WTC11 (cell line): ENCODE measurements around the gene CACNA1C. TPM values are rescaled to one million over a fixed set of nuclear protein-coding genes. Genes with fewer than 3 reads are reported as not detected.

Experiments
- ATAC-seq: fragments of 200-7000 bp; cut with Tn5 transposase; 2 replicates; pipeline ENCODE4 v1.10.0; 2021; ENCODE audit warnings: mild to moderate bottlenecking, moderate library complexity
- CTCF ChIA-PET: fragments of 300-600 bp; sonication (Branson Sonifier 250); formaldehyde crosslinking; loops from one replicate; lab custom pipeline; 2021; ENCODE audit warnings: antibody characterized with exemption; lab: Charles Lee
- POLR2A ChIA-PET: fragments of 350-600 bp; sonication (Branson Sonifier 250); formaldehyde crosslinking; loops from one replicate; lab custom pipeline; 2021; ENCODE audit warnings: antibody characterized with exemption; lab: Charles Lee
- DNase-seq: peaks from one replicate; pipeline ENCODE4 v3.0.0; 2021; ENCODE audit warnings: low spot score
- H3K27ac Mint-ChIP-seq: 2 replicates; pipeline ENCODE4 v1.8.0; 2021; ENCODE audit warnings: mixed read lengths
- H3K27me3 Mint-ChIP-seq: 2 replicates; pipeline ENCODE4 v1.8.0; 2021; ENCODE audit warnings: low read depth, mild to moderate bottlenecking, moderate library complexity, mixed read lengths
- H3K36me3 Mint-ChIP-seq: 2 replicates; pipeline ENCODE4 v1.8.0; 2021; ENCODE audit warnings: mixed read lengths
- H3K4me1 Mint-ChIP-seq: 2 replicates; pipeline ENCODE4 v1.8.0; 2022; ENCODE audit warnings: mixed read lengths
- H3K4me3 Mint-ChIP-seq: 2 replicates; pipeline ENCODE4 v1.8.0; 2021; ENCODE audit warnings: mild to moderate bottlenecking, moderate library complexity, mixed read lengths
- H3K9me3 Mint-ChIP-seq: 2 replicates; pipeline ENCODE4 v1.8.0; 2021; ENCODE audit warnings: mixed read lengths
- ATF1 ChIP-seq: sonication (generic); formaldehyde crosslinking; IDR thresholded peaks from 2 replicates; pipeline ENCODE4 v1.8.1; 2023; ENCODE audit warnings: mild to moderate bottlenecking, moderate library complexity, missing genetic modification reagents
- ATF3 ChIP-seq: sonication (generic); formaldehyde crosslinking; conservative IDR thresholded peaks from 2 replicates; pipeline ENCODE4 v1.8.1; 2022; ENCODE audit warnings: mild to moderate bottlenecking, missing genetic modification reagents
- E2F4 ChIP-seq: sonication (generic); formaldehyde crosslinking; IDR thresholded peaks from 2 replicates; pipeline ENCODE4 v1.8.1; 2022; ENCODE audit warnings: low read depth, mild to moderate bottlenecking, moderate library complexity, missing genetic modification reagents, borderline replicate concordance
- ELF4 ChIP-seq: sonication (generic); formaldehyde crosslinking; IDR thresholded peaks from 2 replicates; pipeline ENCODE4 v1.8.1; 2022; ENCODE audit warnings: low read depth, mild to moderate bottlenecking, moderate library complexity, missing genetic modification reagents
- ETV6 ChIP-seq: sonication (generic); formaldehyde crosslinking; IDR thresholded peaks from 2 replicates; pipeline ENCODE4 v1.8.1; 2022; ENCODE audit warnings: mild to moderate bottlenecking, missing genetic modification reagents
- FOXP4 ChIP-seq: sonication (generic); formaldehyde crosslinking; IDR thresholded peaks from 2 replicates; pipeline ENCODE4 v1.8.0; 2022; ENCODE audit warnings: mild to moderate bottlenecking, missing genetic modification reagents
- GRHL2 ChIP-seq: fragments of 250-450 bp; sonication (Bioruptor Pico); IDR thresholded peaks from 2 replicates; pipeline ENCODE4 v1.8.0; 2022; ENCODE audit warnings: mild to moderate bottlenecking, moderate library complexity; ENCODE audit not compliant: insufficient replicate concordance, severe bottlenecking
- IRF2 ChIP-seq: sonication (generic); formaldehyde crosslinking; IDR thresholded peaks from 2 replicates; pipeline ENCODE4 v1.8.0; 2022; ENCODE audit warnings: low read depth, missing genetic modification reagents, borderline replicate concordance
- JUN ChIP-seq: sonication (generic); formaldehyde crosslinking; IDR thresholded peaks from 2 replicates; pipeline ENCODE4 v1.8.0; 2023; ENCODE audit warnings: mild to moderate bottlenecking, missing genetic modification reagents
- MXD4 ChIP-seq: fragments of 250-450 bp; sonication (Bioruptor Pico); IDR thresholded peaks from 2 replicates; pipeline ENCODE4 v1.8.0; 2021; ENCODE audit warnings: mild to moderate bottlenecking, moderate library complexity, borderline replicate concordance
- NFYB ChIP-seq: sonication (generic); formaldehyde crosslinking; conservative IDR thresholded peaks from 2 replicates; pipeline ENCODE4 v1.8.0; 2022; ENCODE audit warnings: low read depth, missing genetic modification reagents
- NR2C2 ChIP-seq: sonication (generic); formaldehyde crosslinking; IDR thresholded peaks from 2 replicates; pipeline ENCODE4 v1.8.0; 2022; ENCODE audit warnings: mild to moderate bottlenecking, missing genetic modification reagents
- OVOL2 ChIP-seq: fragments of 250-450 bp; sonication (Bioruptor Pico); IDR thresholded peaks from 2 replicates; pipeline ENCODE4 v1.9.0; 2021; ENCODE audit warnings: mild to moderate bottlenecking, borderline replicate concordance
- SMAD4 ChIP-seq: sonication (generic); formaldehyde crosslinking; IDR thresholded peaks from 2 replicates; pipeline ENCODE4 v1.8.0; 2022; ENCODE audit warnings: mild to moderate bottlenecking, missing genetic modification reagents
- TCF7 ChIP-seq: sonication (generic); formaldehyde crosslinking; IDR thresholded peaks from 2 replicates; pipeline ENCODE4 v1.8.0; 2022; ENCODE audit warnings: mild to moderate bottlenecking, low read depth, missing genetic modification reagents, moderate library complexity
- ZBTB21 ChIP-seq: sonication (generic); formaldehyde crosslinking; IDR thresholded peaks from 2 replicates; pipeline ENCODE4 v1.8.1; 2023; ENCODE audit warnings: mild to moderate bottlenecking, missing genetic modification reagents, borderline replicate concordance
- ZNF121 ChIP-seq: sonication (generic); formaldehyde crosslinking; IDR thresholded peaks from 2 replicates; pipeline ENCODE4 v1.8.0; 2023; ENCODE audit warnings: missing genetic modification reagents
- total RNA-seq: library from RNA; stranded (reverse); gene quantifications from 3 replicates; pipeline ENCODE4 v1.2.3, GENCODE V29; 2021
- TF ChIP-seq, protein P1 (sequence below): sonication (generic); formaldehyde crosslinking; IDR thresholded peaks from 2 replicates; pipeline ENCODE4 v1.8.1; 2023; ENCODE audit warnings: mild to moderate bottlenecking, missing genetic modification reagents, moderate library complexity
- TF ChIP-seq, protein P2 (sequence below): fragments of 250-450 bp; sonication (Bioruptor Pico); conservative IDR thresholded peaks from 2 replicates; pipeline ENCODE4 v1.9.0; 2021; ENCODE audit warnings: mild to moderate bottlenecking
- TF ChIP-seq, protein P3 (sequence below): sonication (generic); formaldehyde crosslinking; IDR thresholded peaks from 2 replicates; pipeline ENCODE4 v1.8.1; 2022; ENCODE audit warnings: mild to moderate bottlenecking, missing genetic modification reagents, moderate library complexity, borderline replicate concordance
- TF ChIP-seq, protein P4 (sequence below): fragments of 250-450 bp; sonication (Bioruptor Pico); IDR thresholded peaks from 2 replicates; pipeline ENCODE4 v1.8.0; 2021; ENCODE audit warnings: mild to moderate bottlenecking
- TF ChIP-seq, protein P5 (sequence below): fragments of 250-450 bp; sonication (Bioruptor Pico); IDR thresholded peaks from 2 replicates; pipeline ENCODE4 v1.9.0; 2021; ENCODE audit warnings: mild to moderate bottlenecking, borderline replicate concordance

The CACNA1C gene
- total RNA-seq, 1 experiment from 2014 or later = 1.7 TPM

DNA sequence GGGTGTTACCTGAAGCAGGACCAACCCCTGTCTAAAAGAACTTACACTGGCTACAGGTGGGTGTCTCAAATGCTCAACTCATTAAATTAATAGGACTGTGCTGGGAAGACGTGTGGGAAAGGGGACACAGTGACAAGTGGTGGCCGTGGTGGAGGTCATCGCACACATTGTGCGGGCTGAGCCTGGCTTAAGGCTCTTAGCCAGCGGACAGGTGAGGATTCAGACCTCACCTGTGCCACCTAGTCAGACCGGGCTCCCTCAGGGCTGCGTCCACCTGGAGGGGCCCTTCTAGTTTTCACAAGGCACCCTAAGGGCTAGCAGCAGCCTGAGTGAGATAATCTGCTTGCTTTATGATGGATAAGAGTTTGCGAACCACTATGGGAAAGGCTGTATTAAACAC, 616.8 kb downstream of the CACNA1C start (continued):
- TF ChIP-seq, protein P1, sequence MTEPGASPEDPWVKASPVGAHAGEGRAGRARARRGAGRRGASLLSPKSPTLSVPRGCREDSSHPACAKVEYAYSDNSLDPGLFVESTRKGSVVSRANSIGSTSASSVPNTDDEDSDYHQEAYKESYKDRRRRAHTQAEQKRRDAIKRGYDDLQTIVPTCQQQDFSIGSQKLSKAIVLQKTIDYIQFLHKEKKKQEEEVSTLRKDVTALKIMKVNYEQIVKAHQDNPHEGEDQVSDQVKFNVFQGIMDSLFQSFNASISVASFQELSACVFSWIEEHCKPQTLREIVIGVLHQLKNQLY (CRISPR knock-in tag) = no peak
- TF ChIP-seq, protein P2, sequence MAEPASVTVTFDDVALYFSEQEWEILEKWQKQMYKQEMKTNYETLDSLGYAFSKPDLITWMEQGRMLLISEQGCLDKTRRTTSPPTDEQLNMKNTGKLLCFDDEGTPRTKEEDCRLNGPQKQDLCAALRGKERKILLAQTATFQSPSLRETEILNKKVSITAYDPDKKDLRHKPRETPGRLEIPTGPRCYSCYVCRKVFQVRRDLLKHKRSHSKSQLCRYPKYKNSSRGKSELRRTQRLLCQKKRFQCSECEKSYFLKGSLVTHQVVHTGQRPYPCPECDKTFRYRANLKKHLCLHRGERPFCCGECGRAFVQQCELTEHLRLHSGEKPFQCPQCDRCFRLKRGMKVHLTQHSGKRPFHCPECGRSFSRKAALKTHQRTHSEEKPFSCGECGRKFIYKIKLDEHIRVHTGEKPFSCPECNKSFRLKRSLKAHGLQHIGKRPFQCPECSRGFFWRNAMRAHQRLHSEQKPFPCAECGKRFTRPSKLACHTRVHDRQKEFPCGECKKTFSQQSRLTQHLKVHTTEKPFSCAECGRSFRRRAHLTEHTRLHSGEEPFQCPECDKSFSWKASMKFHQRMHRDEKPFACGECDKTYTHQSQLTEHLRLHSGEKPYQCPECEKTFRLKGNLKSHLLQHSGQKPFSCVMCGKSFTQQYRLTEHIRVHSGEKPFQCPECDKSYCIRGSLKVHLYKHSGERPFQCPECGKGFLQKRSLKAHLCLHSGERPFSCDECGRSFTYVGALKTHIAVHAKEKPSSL = no peak
- TF ChIP-seq, protein P3, sequence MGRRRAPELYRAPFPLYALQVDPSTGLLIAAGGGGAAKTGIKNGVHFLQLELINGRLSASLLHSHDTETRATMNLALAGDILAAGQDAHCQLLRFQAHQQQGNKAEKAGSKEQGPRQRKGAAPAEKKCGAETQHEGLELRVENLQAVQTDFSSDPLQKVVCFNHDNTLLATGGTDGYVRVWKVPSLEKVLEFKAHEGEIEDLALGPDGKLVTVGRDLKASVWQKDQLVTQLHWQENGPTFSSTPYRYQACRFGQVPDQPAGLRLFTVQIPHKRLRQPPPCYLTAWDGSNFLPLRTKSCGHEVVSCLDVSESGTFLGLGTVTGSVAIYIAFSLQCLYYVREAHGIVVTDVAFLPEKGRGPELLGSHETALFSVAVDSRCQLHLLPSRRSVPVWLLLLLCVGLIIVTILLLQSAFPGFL = no peak
- TF ChIP-seq JUN (CRISPR knock-in tag) (no peak), FOXP4 (no peak), IRF2 (CRISPR knock-in tag) (no peak), ATF3 (CRISPR knock-in tag) (no peak), E2F4 (CRISPR knock-in tag) (no peak), ZNF121 (CRISPR knock-in tag) (no peak)

GRCh38 chr12:2672863-2673262, 620.1 kb downstream of the CACNA1C start:
- H3K27me3 Mint-ChIP-seq = no peaks in the 10 kb centered on the region
- no peaks in the 10 kb centered on the region for H3K9me3 Mint-ChIP-seq
- TF ChIP-seq, protein P4, sequence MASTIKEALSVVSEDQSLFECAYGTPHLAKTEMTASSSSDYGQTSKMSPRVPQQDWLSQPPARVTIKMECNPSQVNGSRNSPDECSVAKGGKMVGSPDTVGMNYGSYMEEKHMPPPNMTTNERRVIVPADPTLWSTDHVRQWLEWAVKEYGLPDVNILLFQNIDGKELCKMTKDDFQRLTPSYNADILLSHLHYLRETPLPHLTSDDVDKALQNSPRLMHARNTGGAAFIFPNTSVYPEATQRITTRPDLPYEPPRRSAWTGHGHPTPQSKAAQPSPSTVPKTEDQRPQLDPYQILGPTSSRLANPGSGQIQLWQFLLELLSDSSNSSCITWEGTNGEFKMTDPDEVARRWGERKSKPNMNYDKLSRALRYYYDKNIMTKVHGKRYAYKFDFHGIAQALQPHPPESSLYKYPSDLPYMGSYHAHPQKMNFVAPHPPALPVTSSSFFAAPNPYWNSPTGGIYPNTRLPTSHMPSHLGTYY = no peak
- TF ChIP-seq NR2C2 (no peak), TCF7 (CRISPR knock-in tag) (no peak), GRHL2 (CRISPR knock-in tag) (no peak), OVOL2 (no peak), MXD4 (CRISPR knock-in tag) (no peak), ZBTB21 (no peak), SMAD4 (CRISPR knock-in tag) (no peak), NFYB (no peak), ELF4 (CRISPR knock-in tag) (no peak), ETV6 (CRISPR knock-in tag) (no peak), ATF1 (CRISPR knock-in tag) (no peak)
- TF ChIP-seq, protein P5, sequence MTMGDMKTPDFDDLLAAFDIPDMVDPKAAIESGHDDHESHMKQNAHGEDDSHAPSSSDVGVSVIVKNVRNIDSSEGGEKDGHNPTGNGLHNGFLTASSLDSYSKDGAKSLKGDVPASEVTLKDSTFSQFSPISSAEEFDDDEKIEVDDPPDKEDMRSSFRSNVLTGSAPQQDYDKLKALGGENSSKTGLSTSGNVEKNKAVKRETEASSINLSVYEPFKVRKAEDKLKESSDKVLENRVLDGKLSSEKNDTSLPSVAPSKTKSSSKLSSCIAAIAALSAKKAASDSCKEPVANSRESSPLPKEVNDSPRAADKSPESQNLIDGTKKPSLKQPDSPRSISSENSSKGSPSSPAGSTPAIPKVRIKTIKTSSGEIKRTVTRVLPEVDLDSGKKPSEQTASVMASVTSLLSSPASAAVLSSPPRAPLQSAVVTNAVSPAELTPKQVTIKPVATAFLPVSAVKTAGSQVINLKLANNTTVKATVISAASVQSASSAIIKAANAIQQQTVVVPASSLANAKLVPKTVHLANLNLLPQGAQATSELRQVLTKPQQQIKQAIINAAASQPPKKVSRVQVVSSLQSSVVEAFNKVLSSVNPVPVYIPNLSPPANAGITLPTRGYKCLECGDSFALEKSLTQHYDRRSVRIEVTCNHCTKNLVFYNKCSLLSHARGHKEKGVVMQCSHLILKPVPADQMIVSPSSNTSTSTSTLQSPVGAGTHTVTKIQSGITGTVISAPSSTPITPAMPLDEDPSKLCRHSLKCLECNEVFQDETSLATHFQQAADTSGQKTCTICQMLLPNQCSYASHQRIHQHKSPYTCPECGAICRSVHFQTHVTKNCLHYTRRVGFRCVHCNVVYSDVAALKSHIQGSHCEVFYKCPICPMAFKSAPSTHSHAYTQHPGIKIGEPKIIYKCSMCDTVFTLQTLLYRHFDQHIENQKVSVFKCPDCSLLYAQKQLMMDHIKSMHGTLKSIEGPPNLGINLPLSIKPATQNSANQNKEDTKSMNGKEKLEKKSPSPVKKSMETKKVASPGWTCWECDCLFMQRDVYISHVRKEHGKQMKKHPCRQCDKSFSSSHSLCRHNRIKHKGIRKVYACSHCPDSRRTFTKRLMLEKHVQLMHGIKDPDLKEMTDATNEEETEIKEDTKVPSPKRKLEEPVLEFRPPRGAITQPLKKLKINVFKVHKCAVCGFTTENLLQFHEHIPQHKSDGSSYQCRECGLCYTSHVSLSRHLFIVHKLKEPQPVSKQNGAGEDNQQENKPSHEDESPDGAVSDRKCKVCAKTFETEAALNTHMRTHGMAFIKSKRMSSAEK (CRISPR knock-in tag) = no peak
- TF ChIP-seq, all 79 proteins: peak for 0
- no peak overlapping the region for H3K27ac Mint-ChIP-seq
- ChIA-PET CTCF (interaction anchor here (0.7 to 3.3 kb wide), 6 partner anchors 18 to 290 kb away, joined by 3 to 14 read pairs (median 6); no protein-coding TSS in a partner anchor), POLR2A (interaction anchor here (1.2 kb wide), 1 partner anchor 10 kb away, joined by 3 read pairs; no protein-coding TSS in a partner anchor)
- H3K36me3 Mint-ChIP-seq = no peaks in the 10 kb centered on the region
- no peaks in the 10 kb centered on the region; the same call in 1 of the 2 replicates for H3K4me1 Mint-ChIP-seq
- no peak for DNase-seq
- no peak overlapping the region for H3K4me3 Mint-ChIP-seq
- ATAC-seq = no peak
